GM19238 (cell line): ENCODE results near the gene CORO6.
A peak's percentile ranks its signal among the peaks of the same experiment; 100 is the strongest.

Source experiments
- DNase-seq: peaks from one replicate; pipeline ENCODE4 v3.0.0; 2011; ENCODE audit warnings: low spot score; ENCODE audit not compliant: insufficient read length

Gene CORO6

DNA sequence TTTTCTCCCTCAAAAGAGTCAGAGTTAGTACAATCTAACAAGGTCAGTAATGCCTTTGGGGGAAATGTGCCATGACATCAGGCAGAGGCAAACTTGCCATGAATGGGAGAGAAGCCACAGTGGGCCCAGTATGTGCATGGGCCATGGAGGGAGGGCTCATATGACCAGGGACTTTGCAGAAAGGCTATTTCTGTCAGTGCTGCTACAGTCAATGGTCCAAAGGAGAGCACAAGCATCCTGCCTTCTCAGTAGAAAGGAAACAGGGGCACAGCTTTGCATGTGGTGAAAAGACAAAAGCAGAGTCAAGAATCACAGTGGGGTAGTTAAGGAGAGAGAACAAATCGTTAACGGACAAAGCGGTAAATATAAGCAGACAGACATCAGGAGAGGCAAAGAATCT, 11.2 kb upstream of the CORO6 start:
- no peak for DNase-seq

- DNase-seq = no peak
Observed at GRCh38 chr17:29630630-29631193, 8.0 kb upstream of the CORO6 start.

DNA sequence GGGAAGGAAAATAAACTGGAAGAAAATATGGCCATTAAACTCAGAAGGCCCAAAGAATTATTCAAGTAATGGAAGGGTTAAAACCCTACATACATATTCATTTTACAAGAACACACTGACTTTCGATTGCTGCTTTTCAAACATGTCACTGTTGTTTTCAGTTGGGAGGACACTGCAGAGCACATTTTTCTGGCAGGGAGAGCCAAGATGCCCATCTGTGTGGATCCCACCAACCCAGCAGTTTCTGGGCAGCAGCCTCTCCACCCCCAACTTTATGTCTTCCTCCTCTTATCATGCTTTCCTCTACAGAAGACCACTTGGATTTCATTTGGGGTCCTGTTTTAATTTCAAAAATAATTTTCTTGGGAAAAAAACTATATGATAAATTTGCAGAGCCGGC, 7.1 kb upstream of the CORO6 start:
- DNase-seq = no peak

GRCh38 chr17:29628644-29629043, 5.9 kb upstream of the CORO6 start:
- no peak for DNase-seq

DNA sequence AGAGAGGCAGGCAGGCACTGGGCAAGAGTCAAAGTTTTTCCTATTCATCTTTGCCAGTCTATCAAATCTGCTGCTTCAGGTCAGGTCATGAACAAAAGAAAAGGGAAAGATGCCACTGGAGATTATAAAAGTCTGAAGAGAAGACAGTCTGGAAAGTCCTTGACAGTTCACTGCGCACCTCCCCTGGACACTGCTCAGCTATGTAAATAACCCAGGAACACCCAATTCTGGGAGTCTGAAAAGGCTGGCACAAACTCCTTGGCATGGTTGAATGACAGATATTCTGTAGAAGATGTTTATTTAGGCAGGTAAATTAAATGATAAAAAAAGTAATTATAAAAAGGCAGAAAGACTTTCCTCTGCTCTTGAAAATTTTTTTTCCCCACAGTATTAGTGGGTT, 5.2 kb upstream of the CORO6 start:
- DNase-seq = no peak

GRCh38 chr17:29625037-29625750, 2.5 kb upstream of the CORO6 start:
- no peak for DNase-seq

GRCh38 chr17:29624586-29624985, 1.9 kb upstream of the CORO6 start:
- DNase-seq = no peak

DNA sequence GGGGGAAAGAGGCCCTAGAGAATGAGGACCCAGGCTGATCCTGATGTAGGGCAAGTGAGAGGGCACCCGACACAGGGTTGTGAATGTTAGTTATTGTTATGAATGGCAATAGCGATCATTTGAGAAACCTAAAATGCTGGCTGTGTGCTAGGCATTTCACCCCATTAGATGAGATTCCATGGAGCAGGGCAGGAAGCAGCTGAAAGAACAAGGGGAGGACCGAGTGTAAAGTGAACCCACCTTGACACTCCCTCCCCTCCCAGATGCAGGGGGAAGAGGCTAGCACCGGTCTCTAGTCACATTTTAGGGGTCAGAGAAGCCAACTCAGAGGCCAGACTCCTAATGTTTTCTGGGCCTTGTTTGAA, 553 bp upstream of the CORO6 start:
- no peak for DNase-seq

- DNase-seq = no peak
Observed at GRCh38 chr17:29621751-29622194, 939 bp downstream of the CORO6 start.

- no peak for DNase-seq
Observed at GRCh38 chr17:29620779-29621500, 1.8 kb downstream of the CORO6 start.

- no peak for DNase-seq
Observed at GRCh38 chr17:29620271-29620670, 2.4 kb downstream of the CORO6 start.

DNA sequence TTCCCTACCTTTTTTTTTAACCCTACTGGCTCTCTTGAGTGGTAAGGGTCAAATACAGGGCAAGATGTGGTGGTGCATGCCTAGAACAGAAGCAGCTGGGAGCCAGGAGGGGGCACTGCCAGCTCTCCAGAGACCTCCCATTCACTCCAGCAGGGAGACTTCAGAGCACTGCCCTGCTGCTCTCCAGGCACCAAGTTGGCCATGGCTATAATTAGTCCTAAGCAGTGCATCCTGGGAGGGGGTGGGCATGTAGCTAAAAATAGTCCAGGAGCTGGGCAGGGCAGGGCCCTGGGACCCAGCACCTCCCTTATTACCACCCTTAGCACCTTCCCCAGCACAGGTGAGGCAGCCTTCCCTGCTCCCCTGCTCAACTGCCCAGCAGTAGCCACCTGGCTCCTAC, 3.5 kb downstream of the CORO6 start:
- no peak for DNase-seq

DNA sequence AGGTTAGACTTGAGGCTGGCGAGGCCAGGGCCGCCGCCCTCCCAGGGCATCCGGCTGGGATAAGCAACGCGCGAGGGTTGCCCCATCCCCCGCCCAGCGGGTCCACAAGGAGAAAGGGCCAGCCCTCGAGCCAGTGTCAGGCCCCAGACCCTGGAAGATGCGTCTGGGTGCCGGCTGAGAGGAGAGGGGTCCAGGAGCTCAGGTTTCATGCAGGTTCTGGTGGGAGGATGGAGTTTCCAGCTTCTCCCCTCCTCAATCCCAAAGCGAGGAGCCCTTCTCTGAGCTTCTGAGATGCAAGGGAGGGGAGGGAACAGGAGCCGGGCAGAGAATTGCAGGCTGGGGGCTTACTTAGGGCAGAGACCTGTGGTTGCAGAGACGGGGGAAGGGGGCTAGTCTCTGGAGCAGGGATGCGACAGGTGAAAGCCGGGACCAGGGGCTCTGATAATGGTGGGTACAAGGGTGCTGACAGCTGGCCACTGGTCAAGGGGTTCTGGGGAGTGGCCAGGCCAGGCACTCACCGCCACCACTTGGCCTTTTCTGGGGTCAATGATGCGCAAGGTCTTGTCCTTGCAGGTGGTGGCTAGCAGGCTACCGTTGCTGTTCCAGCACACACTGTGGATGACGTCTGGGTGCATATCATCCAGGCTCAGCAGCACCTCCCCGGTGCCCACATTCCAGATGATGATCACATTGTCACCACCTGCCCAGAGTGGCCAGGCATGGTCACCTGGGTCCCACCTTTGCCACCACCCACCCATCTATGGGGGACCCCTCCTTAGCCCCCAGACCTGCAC, 4.2 kb downstream of the CORO6 start:
- no peak for DNase-seq

- no peak for DNase-seq
Observed at GRCh38 chr17:29617481-29618271, 5.0 kb downstream of the CORO6 start.

DNA sequence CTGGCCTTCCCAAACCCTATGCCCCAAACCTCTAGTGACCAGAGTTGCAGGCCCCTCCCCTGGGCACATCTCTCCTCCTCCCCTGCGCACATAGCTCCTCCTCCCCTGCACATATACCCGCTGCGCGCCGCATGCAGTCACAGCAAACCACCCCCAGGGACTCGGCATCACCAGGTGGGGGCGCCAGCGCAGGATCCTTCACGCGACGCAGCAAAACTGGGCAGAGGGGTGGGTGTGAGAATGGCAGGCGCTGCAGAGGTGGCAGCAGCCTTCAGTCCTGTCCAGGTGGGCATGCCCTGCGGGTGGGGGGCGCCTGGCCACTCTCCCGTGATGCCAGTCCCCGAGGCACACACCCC, 5.6 kb downstream of the CORO6 start:
- peak; percentile 87 for DNase-seq

GRCh38 chr17:29616300-29617048, 6.2 kb downstream of the CORO6 start:
- no peak for DNase-seq

DNA sequence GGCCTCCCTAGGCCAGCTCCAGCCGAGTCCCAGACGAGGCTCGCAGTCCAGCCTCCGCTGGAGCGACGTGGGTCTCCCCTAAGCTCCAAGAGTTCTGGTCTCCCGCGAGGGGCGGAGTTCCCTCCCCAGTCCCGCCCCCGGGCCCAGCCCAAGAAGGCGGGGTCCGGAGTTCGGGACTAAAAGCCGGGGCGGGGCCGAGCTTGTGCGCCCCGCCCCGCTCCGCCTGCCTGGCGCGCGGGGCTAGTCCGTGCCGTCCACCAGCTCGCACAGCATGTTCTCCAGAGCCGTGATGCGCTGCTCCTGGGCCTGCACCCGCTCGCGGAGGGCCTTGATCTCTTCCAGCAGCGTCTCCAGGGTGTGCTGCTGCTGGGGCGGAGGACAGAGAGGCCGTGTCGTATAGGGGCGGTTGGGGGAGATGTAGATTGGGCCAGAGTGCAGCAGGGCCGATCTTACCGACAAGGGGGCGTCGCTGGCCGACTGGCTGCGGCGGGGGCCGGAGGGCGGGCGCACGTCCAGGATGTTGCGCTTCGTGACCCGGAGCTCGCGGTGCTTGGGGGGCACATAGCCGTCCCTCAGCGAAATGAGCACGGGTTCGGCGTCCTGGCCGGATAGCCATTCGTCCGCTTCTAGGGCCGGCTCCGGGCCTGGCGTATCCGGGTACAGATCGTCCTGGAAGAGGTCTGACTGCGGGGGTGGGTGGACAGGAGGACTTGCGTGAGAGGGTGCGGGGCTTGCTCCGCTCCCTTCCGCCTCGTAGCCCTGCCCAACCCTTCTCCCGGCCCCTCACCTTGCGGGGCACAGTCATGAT, 7.0 kb downstream of the CORO6 start:
- peak; percentile 89 for DNase-seq

- no peak for DNase-seq
Observed at GRCh38 chr17:29615048-29615385, 7.7 kb downstream of the CORO6 start.

- DNase-seq = no peak
Observed at GRCh38 chr17:29614349-29615047, 8.2 kb downstream of the CORO6 start.
